Smooth muscle cell (in vitro differentiated cells): ENCODE data around the gene ABAT. TPM values are rescaled to one million over a fixed set of nuclear protein-coding genes. Genes with fewer than 3 reads are reported as not detected.

Experiments
- DNase-seq: peaks from one replicate; lab custom pipeline; 2025; ENCODE audit not compliant: unreplicated experiment; lab: John Stamatoyannopoulos, UW
- H2AFZ ChIP-seq: fragments of 200-600 bp; sonication (generic); 2 replicates; pipeline ENCODE4 v1.6.0; 2016; ENCODE audit warnings: antibody characterized with exemption, low read depth, mild to moderate bottlenecking
- H3F3A ChIP-seq: fragments of 200-600 bp; sonication (generic); 2 replicates; pipeline ENCODE4 v1.6.0; 2017; ENCODE audit warnings: antibody characterized with exemption, low read depth
- H3K27ac ChIP-seq: fragments of 200-600 bp; sonication (generic); 2 replicates; pipeline ENCODE4 v1.5.1; 2016; ENCODE audit warnings: low read depth, mild to moderate bottlenecking
- H3K27me3 ChIP-seq: fragments of 200-600 bp; sonication (generic); 2 replicates; pipeline ENCODE4 v1.6.1; 2016; ENCODE audit warnings: low read depth, mild to moderate bottlenecking
- H3K36me3 ChIP-seq: fragments of 200-600 bp; sonication (generic); 2 replicates; pipeline ENCODE4 v1.5.1; 2016; ENCODE audit warnings: low read depth
- H3K4me1 ChIP-seq: fragments of 200-600 bp; sonication (generic); 2 replicates; pipeline ENCODE4 v1.5.1; 2016; ENCODE audit warnings: low read depth
- H3K4me2 ChIP-seq: fragments of 200-600 bp; sonication (generic); 2 replicates; pipeline ENCODE4 v1.6.0; 2016; ENCODE audit warnings: mild to moderate bottlenecking
- H3K4me3 ChIP-seq: fragments of 200-600 bp; sonication (generic); 2 replicates; pipeline ENCODE4 v1.5.1; 2016; ENCODE audit warnings: mild to moderate bottlenecking
- H3K79me2 ChIP-seq: fragments of 200-600 bp; sonication (generic); 2 replicates; pipeline ENCODE4 v1.6.0; 2016; ENCODE audit warnings: low read depth, mild to moderate bottlenecking
- H3K9ac ChIP-seq: fragments of 200-600 bp; sonication (generic); 2 replicates; pipeline ENCODE4 v1.6.0; 2016; ENCODE audit warnings: low read depth
- H3K9me3 ChIP-seq: fragments of 200-600 bp; sonication (generic); replicated peaks from 2 replicates; pipeline ENCODE4 v1.5.1; 2016; ENCODE audit warnings: low read depth
- H4K20me1 ChIP-seq: fragments of 200-600 bp; sonication (generic); 2 replicates; pipeline ENCODE4 v1.6.0; 2016; ENCODE audit warnings: low read depth
- CTCF ChIP-seq: fragments of 200-600 bp; sonication (generic); IDR thresholded peaks from 2 replicates; pipeline ENCODE4 v1.5.1; 2017; ENCODE audit warnings: borderline replicate concordance, mild to moderate bottlenecking, antibody characterized with exemption; ENCODE audit not compliant: insufficient read depth, poor library complexity, severe bottlenecking
- WGBS: methylation state at CpG from one replicate; pipeline ENCODE4 v1.1.7; 2016; ENCODE audit warnings: low lambda C conversion rate; 5-methylcytosine and 5-hydroxymethylcytosine counted together
- polyA plus RNA-seq: library from polyadenylated mRNA; unstranded; fragments of >200 nt; fragmentation: Nextera tagmentation; extraction: Ambion mirVana; gene quantifications from 2 replicates; pipeline ENCODE4 v1.2.1, GENCODE V29; 2016
- total RNA-seq: library from RNA; depleted of rRNA; stranded (reverse); fragments of >200 nt; gene quantifications from 2 replicates; pipeline ENCODE4 v1.2.3, GENCODE V29; 2014

ABAT gene
- total and polyA plus RNA-seq, 2 experiments from 2014 or later, result 9.2 to 11.3 TPM

GRCh38 chr16:8689686-8690085 lies 15.3 kb downstream of the ABAT start:
- H3K9me3 ChIP-seq, result peaks cover 9% of the 10 kb centered on the region
- H2AFZ ChIP-seq, result no peak overlapping the region
- no peak overlapping the region for H3K9ac ChIP-seq
- DNase-seq, result no peak
- H3K36me3 ChIP-seq, result peaks cover 4% of the 10 kb centered on the region
- no peak overlapping the region for H3K4me2 ChIP-seq
- no peak overlapping the region for H3K4me3 ChIP-seq
- no peak for TF ChIP-seq CTCF
- H3K27ac ChIP-seq, result no peak overlapping the region
- H3K4me1 ChIP-seq, result peaks cover 4% of the 10 kb centered on the region
- H4K20me1 ChIP-seq, result no peaks in the 10 kb centered on the region
- H3K79me2 ChIP-seq, result no peaks in the 10 kb centered on the region
- 63% methylated on average over 1 of the region's 1 CpG for WGBS
- no peaks in the 10 kb centered on the region for H3K27me3 ChIP-seq
- H3F3A ChIP-seq, result no peaks in the 10 kb centered on the region

GRCh38 chr16:8691728-8692127 lies 17.3 kb downstream of the ABAT start:
- peaks cover 9% of the 10 kb centered on the region for H3K9me3 ChIP-seq
- DNase-seq, result no peak
- no peak overlapping the region for H3K27ac ChIP-seq
- H2AFZ ChIP-seq, result no peak overlapping the region
- no peaks in the 10 kb centered on the region for H3K4me1 ChIP-seq
- H3K4me3 ChIP-seq, result no peak overlapping the region
- H3K79me2 ChIP-seq, result no peaks in the 10 kb centered on the region
- H3K27me3 ChIP-seq, result no peaks in the 10 kb centered on the region
- H3F3A ChIP-seq, result no peaks in the 10 kb centered on the region
- H3K36me3 ChIP-seq, result peaks cover 4% of the 10 kb centered on the region
- TF ChIP-seq CTCF, result no peak
- no peak overlapping the region for H3K4me2 ChIP-seq
- H4K20me1 ChIP-seq, result no peaks in the 10 kb centered on the region
- H3K9ac ChIP-seq, result no peak overlapping the region
- WGBS, result 87% methylated on average over 8 of the region's 8 CpGs

GRCh38 chr16:8694795-8695728 lies 20.6 kb downstream of the ABAT start:
- H3K36me3 ChIP-seq, result no peaks in the 10 kb centered on the region
- no peak overlapping the region for H3K27ac ChIP-seq
- no peaks in the 10 kb centered on the region for H3K4me1 ChIP-seq
- WGBS, result 82% methylated on average over 18 of the region's 18 CpGs
- H3K9me3 ChIP-seq, result peaks cover 1% of the 10 kb centered on the region
- no peaks in the 10 kb centered on the region for H3K27me3 ChIP-seq
- H3K4me2 ChIP-seq, result no peak overlapping the region
- H3K4me3 ChIP-seq, result no peak overlapping the region
- no peak for DNase-seq
- H2AFZ ChIP-seq, result no peak overlapping the region
- H3K79me2 ChIP-seq, result no peaks in the 10 kb centered on the region
- no peak for TF ChIP-seq CTCF
- no peaks in the 10 kb centered on the region for H3F3A ChIP-seq
- H4K20me1 ChIP-seq, result peaks cover 5% of the 10 kb centered on the region
- no peak overlapping the region for H3K9ac ChIP-seq

GRCh38 chr16:8696880-8697279 lies 22.5 kb downstream of the ABAT start:
- WGBS, result 82% methylated on average over 12 of the region's 12 CpGs
- no peak overlapping the region for H3K9ac ChIP-seq
- peaks cover 5% of the 10 kb centered on the region for H4K20me1 ChIP-seq
- H3K79me2 ChIP-seq, result no peaks in the 10 kb centered on the region
- DNase-seq, result no peak
- no peak overlapping the region for H2AFZ ChIP-seq
- no peaks in the 10 kb centered on the region for H3K9me3 ChIP-seq
- H3K36me3 ChIP-seq, result no peaks in the 10 kb centered on the region
- no peak overlapping the region for H3K4me3 ChIP-seq
- no peak overlapping the region for H3K27ac ChIP-seq
- no peaks in the 10 kb centered on the region for H3F3A ChIP-seq
- H3K4me2 ChIP-seq, result no peak overlapping the region
- H3K4me1 ChIP-seq, result no peaks in the 10 kb centered on the region
- H3K27me3 ChIP-seq, result no peaks in the 10 kb centered on the region
- TF ChIP-seq CTCF, result no peak
